ENCODE data around the gene MFAP4.

Gene MFAP4

DNA sequence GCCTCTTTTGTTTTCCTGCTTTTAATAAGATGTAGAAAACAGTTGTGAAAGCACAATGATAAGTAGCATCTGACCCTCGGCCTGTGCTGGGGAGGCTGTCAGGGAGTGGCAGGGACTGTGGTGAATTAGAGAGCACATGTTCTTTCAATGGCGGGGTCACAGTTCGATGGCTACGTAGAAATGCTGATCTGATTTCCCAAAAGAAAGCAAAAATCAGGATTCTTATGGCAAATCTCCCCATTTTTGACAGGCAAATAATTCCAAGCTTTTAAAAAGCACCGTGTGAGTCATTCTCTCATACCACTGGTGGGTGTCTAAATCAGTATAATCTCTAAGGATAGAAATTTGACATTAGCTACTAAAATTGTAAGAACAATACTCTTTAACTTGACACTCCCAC, 12.9 kb downstream of the MFAP4 start:
- H3K4me3 ChIP-seq (ENCODE audit: low read depth, low read length), result no peak overlapping the region

DNA sequence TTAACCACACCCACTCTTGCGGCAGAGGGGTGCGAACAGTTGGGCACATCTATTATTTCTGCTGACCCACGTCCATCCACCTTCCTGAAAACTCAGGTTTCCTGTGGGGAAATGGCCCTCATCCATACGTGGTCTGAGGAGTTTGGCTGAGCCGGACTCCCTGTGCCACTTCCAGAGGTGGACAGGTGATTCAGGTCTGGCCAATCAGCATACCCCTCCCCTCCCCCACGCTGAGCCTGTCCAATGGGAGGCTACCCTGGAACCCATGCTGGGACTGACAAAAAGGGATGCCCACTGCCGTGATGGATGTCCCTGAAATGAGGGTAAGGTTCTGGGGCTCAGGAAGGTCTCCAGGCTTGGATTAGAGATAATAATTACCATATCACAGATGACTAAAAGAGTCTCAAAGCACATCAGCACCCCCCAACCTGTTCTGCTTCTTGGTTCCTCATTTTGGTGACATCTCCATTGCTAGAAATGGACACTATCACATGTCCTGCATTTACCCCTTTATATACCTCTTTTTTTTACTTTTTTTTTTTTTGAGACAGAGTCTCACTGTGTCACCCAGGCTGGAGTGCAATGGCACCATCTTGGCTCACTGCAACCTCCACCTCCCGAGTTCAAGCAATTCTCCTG, 14.0 kb downstream of the MFAP4 start:
- TF ChIP-seq, protein P1, sequence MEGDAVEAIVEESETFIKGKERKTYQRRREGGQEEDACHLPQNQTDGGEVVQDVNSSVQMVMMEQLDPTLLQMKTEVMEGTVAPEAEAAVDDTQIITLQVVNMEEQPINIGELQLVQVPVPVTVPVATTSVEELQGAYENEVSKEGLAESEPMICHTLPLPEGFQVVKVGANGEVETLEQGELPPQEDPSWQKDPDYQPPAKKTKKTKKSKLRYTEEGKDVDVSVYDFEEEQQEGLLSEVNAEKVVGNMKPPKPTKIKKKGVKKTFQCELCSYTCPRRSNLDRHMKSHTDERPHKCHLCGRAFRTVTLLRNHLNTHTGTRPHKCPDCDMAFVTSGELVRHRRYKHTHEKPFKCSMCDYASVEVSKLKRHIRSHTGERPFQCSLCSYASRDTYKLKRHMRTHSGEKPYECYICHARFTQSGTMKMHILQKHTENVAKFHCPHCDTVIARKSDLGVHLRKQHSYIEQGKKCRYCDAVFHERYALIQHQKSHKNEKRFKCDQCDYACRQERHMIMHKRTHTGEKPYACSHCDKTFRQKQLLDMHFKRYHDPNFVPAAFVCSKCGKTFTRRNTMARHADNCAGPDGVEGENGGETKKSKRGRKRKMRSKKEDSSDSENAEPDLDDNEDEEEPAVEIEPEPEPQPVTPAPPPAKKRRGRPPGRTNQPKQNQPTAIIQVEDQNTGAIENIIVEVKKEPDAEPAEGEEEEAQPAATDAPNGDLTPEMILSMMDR (IDR thresholded peaks at IDR 0.05; ENCODE audit: borderline replicate concordance, insufficient read depth, low read depth, low read length), result no peak

More for the DNA sequence above, 12.9 kb downstream of the MFAP4 start:
- TF ChIP-seq, protein P1 (IDR thresholded peaks at IDR 0.05; ENCODE audit: borderline replicate concordance, insufficient read depth, low read depth, low read length), result no peak

DNA sequence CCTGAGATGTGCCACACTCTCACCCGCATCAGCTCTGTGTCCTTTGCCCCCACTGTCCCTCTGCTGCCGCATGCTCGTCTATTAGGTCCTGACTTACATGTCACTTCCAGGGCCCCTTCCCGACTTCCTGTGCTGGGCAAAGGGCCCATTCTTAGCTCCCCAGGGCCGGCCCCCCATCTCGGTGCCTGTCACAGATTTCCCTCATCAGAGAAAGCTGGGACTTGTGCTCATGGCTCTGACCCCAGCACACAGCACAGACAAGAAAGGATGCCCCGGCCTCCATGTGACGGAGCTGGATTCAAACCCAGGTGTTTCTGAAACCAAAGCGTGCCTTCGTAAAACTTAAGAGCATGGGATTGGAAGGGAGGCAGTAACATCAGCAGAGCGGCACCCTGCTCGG, 14.6 kb downstream of the MFAP4 start:
- H3K4me3 ChIP-seq (ENCODE audit: low read depth, low read length), result no peak overlapping the region
- TF ChIP-seq, protein P1 (IDR thresholded peaks at IDR 0.05; ENCODE audit: borderline replicate concordance, insufficient read depth, low read depth, low read length), result no peak

More for the DNA sequence above, 14.0 kb downstream of the MFAP4 start:
- no peak overlapping the region for H3K4me3 ChIP-seq (ENCODE audit: low read depth, low read length)

DNA sequence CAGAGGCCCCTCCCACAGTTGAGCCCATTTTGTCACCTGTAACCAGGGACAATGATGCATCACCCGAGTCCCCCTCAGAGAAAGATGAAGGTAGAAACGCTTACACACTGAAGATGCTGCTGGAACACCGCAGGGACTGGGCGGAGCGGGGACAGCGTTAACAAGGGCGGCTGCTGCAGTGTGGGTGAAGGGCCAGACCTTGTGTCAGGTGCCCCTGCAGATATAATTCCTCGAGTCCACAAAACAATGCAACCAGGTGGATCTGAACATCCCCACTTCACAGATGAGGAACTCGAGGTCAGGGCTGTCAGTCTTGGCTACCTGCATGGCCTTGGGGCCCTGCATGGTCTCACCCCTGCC, 15.0 kb downstream of the MFAP4 start:
- TF ChIP-seq, protein P1 (IDR thresholded peaks at IDR 0.05; ENCODE audit: borderline replicate concordance, insufficient read depth, low read depth, low read length), result no peak
- H3K4me3 ChIP-seq (ENCODE audit: low read depth, low read length), result no peak overlapping the region

DNA sequence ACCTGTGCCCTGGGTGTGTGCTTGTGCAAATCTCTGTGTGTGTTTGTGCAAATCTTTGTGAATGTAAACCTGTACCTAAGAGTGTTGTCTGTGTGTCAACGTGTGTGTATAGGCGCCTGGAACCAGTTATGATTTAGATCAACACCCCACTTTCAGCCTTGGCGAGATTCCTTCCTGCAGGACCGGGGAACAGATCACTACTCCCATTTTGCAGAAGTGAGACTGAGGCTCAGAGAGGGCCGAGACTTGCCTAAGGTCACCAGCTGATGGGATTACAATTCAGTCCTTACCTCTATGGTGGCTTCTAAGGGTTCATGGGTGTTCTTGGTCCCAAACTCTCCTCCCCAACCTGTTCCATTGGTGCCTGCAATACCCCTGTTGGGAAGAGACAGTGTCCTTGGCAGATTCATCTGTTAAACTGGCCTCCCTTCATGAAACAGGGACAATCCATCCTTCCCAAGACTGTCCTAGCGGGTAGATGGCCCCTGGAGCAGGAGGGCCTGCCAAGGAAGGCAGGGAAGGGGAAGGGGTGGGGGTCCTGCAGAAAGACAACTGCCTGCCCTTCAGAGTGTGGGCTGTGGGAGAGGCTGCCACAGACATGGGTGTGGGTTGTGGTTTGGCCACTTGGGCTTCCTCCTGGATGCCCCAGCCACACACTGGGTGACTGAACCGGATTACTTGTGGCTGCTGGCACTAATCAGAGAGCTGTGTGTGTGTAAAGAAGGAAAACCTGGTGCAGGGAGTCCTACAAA, 15.6 kb downstream of the MFAP4 start:
- TF ChIP-seq, protein P1 (IDR thresholded peaks at IDR 0.05; ENCODE audit: borderline replicate concordance, insufficient read depth, low read depth, low read length), result no peak
- no peak overlapping the region for H3K4me3 ChIP-seq (ENCODE audit: low read depth, low read length)

DNA sequence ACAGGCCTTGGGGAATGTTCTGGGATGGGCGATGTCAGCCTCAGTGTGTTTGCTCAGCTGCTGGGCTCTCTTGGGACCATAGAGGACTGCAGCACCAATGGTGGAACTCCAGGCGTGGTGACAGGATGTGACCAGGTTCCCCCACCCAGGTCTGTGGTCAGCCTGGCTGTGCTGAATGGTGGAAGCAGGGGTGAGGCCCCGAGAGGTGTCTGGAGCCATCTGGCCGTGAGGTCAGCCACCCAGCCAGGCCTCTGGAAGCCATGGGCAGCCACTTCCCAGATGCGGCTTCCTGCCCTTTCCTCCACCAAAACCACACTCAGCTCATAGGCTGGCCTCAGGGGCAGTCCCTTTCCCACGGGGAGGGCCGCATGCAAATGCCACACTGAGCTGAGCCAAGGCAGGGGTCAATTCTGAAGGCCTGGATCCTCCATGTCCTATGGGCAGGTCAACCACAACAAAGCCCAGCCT, 16.5 kb downstream of the MFAP4 start:
- H3K4me3 ChIP-seq (ENCODE audit: low read depth, low read length), result no peak overlapping the region
- TF ChIP-seq, protein P1 (IDR thresholded peaks at IDR 0.05; ENCODE audit: borderline replicate concordance, insufficient read depth, low read depth, low read length), result no peak
